K562 (cell line): ENCODE measurements around the gene DPRX. TPM values are rescaled to one million over a fixed set of nuclear protein-coding genes. Genes with fewer than 3 reads are reported as not detected.

ENCODE experiments used
- ATAC-seq: fragments of 200-7000 bp; cut with Tn5 transposase; 3 replicates; pipeline ENCODE4 v1.9.1; 2020; ENCODE audit warnings: moderate library complexity
- BruUV-seq: library from RNA; stranded (reverse); fragments of 400-500 nt; replicated peaks from 2 replicates; lab custom pipeline; 2021; lab: Mats Ljungman, UMichigan
- CTCF ChIA-PET: fragments of 300-600 bp; formaldehyde crosslinking; extraction: SDS; loops from one replicate; lab custom pipeline; 2021; ENCODE audit warnings: low intra/inter-chr PET ratio; lab: Yijun Ruan, JAX
- POLR2A ChIA-PET: fragments of 300-600, 350-650 bp; sonication (Branson Sonifier 250); formaldehyde crosslinking; extraction: SDS; loops from one replicate; lab custom pipeline; 2021; ENCODE audit warnings: antibody characterized with exemption, inconsistent platforms; lab: Yijun Ruan, JAX
- DNase-seq, 4 experiments: peaks; one replicate each; pipeline versions ENCODE4 v3.0.0 to v3.0.0-alpha.2; 2011 to 2018; ENCODE audit warnings: low spot score in 3 of 4, mixed read lengths in 3 of 4; ENCODE audit errors: extremely low read depth in 1 of 4
- FAIRE-seq: peaks from 2 replicates; lab custom pipeline; 2011; peaks lifted over from hg19 to GRCh38; lab: Jason Lieb, UNC
- H2AFZ ChIP-seq: 2 replicates; pipeline ENCODE4 v1.6.0; 2011; ENCODE audit warnings: low read depth, low read length, control low read depth, inconsistent platforms
- H3K27ac ChIP-seq: fragments of 200-600 bp; 3 replicates; pipeline ENCODE4 v1.8.0; 2011; ENCODE audit warnings: low read depth, mild to moderate bottlenecking, control low read depth, inconsistent platforms, low read length, moderate library complexity, mixed read lengths; ENCODE audit errors: extremely low read depth
- H3K27me3 ChIP-seq, 2 experiments: fragments of 300-600 bp in 1 of 2; 2 replicates in 1 of 2; 3 replicates in 1 of 2; pipeline versions ENCODE4 v1.6.0 to v1.8.0; 2011; ENCODE audit warnings: inconsistent platforms in 2 of 2, low read length in 2 of 2, mild to moderate bottlenecking in 1 of 2, mixed read lengths in 1 of 2, moderate library complexity in 1 of 2; ENCODE audit not compliant: control insufficient read depth in 2 of 2, insufficient read depth in 2 of 2
- H3K36me3 ChIP-seq: fragments of 300-600 bp; 3 replicates; pipeline ENCODE4 v1.8.0; 2011; ENCODE audit warnings: mild to moderate bottlenecking, low read length, inconsistent platforms; ENCODE audit not compliant: control insufficient read depth, insufficient read depth
- H3K4me1 ChIP-seq, 2 experiments: fragments of 200-600 bp in 1 of 2; replicated peaks in 1 of 2; 2 replicates in 1 of 2; 3 replicates in 1 of 2; pipeline versions ENCODE4 v1.5.1 to v1.8.0; 2011; ENCODE audit warnings: inconsistent platforms in 2 of 2, low read length in 2 of 2, mild to moderate bottlenecking in 1 of 2, mixed read lengths in 1 of 2, moderate library complexity in 1 of 2; ENCODE audit not compliant: control insufficient read depth in 2 of 2, insufficient read depth in 2 of 2
- H3K4me2 ChIP-seq: 2 replicates; pipeline ENCODE4 v1.6.1; 2011; ENCODE audit warnings: low read length, control low read depth, inconsistent platforms, mixed read lengths; ENCODE audit not compliant: insufficient read depth
- H3K4me3 ChIP-seq: fragments of 200-600 bp; sonication (generic), shearing (Covaris generic); 2 replicates; pipeline ENCODE4 v1.5.1; 2016; ENCODE audit warnings: control low read depth, inconsistent platforms
- H3K79me2 ChIP-seq: fragments of 200-600 bp; 3 replicates; pipeline ENCODE4 v1.8.0; 2011; ENCODE audit warnings: low read length, inconsistent platforms; ENCODE audit not compliant: control insufficient read depth, insufficient read depth
- H3K9ac ChIP-seq, 2 experiments: 2 replicates each; pipeline versions ENCODE4 v1.6.0 to v1.6.1; 2011; ENCODE audit warnings: low read depth in 2 of 2, low read length in 2 of 2, control low read depth in 1 of 2, inconsistent platforms in 1 of 2, mild to moderate bottlenecking in 1 of 2, mixed read lengths in 1 of 2; ENCODE audit not compliant: insufficient read depth in 1 of 2
- H3K9me1 ChIP-seq: one replicate; pipeline ENCODE4 v1.6.0; 2011; ENCODE audit warnings: inconsistent platforms, mild to moderate bottlenecking, low read length, moderate library complexity; ENCODE audit not compliant: control insufficient read depth, insufficient read depth
- H3K9me3 ChIP-seq: replicated peaks from 2 replicates; pipeline ENCODE4 v1.5.1; 2011; ENCODE audit warnings: low read depth, low read length, inconsistent platforms; ENCODE audit not compliant: control insufficient read depth, insufficient read depth
- H4K20me1 ChIP-seq: replicated peaks from 2 replicates; pipeline ENCODE4 v1.6.1; 2011; ENCODE audit warnings: low read length, inconsistent platforms, mixed read lengths; ENCODE audit not compliant: control insufficient read depth, insufficient read depth
- RUNX1 ChIP-seq: sonication (generic); IDR thresholded peaks from 2 replicates; pipeline ENCODE4 v1.6.1; 2016; ENCODE audit warnings: antibody characterized with exemption, low read depth
- WGBS: fragments of 100-300 bp; shearing (Covaris generic); methylation state at CpG from one replicate; pipeline ENCODE4 v1.1.6; 2016; ENCODE audit warnings: low coverage, mixed read lengths; ENCODE audit not compliant: insufficient coverage; ENCODE audit errors: missing lambda C conversion rate; 5-methylcytosine and 5-hydroxymethylcytosine counted together
- in situ Hi-C: fragments of 300-500 bp; cut with MboI; formaldehyde crosslinking; loops from 4 replicates; pipeline ENCODE4 v1.15.0; 2018; ENCODE audit warnings: inconsistent platforms, mixed read lengths
- intact Hi-C: fragments of 100-400 bp; cut with micrococcal nuclease; formaldehyde crosslinking; loops from 2 replicates; pipeline ENCODE4 v1.14.2; 2022
- polyA plus RNA-seq, 8 experiments: library from polyadenylated mRNA; depleted of rRNA in 4 of 8; stranded (reverse) in 5 of 8; unstranded in 3 of 8; fragments of >200 nt; fragmentation: Nextera tagmentation in 2 of 8; fragmentation: Illumina TruSeq in 1 of 8; extraction: Ambion mirVana in 2 of 8; extraction: Trizol in 1 of 8; gene quantifications; 2 replicates each; pipeline versions ENCODE4 v1.2.1 to v1.2.3, GENCODE V29; 2011 to 2014; ENCODE audit warnings: inconsistent platforms in 1 of 8, missing spikeins in 1 of 8
- total RNA-seq, 7 experiments: library from RNA; depleted of rRNA in 6 of 7; stranded (reverse); fragments of >200 nt in 6 of 7; fragmentation: Illumina TruSeq in 2 of 7; extraction: Trizol in 2 of 7; gene quantifications; 2 replicates each; pipeline versions ENCODE4 v1.2.1 to v1.2.3, GENCODE V29; 2011 to 2021; ENCODE audit warnings: low replicate concordance in 1 of 7
- TF ChIP-seq, protein P1 (sequence below): IDR thresholded peaks from 2 replicates; pipeline ENCODE4 v1.6.1; 2016; ENCODE audit warnings: missing genetic modification characterization, missing compliant biosample characterization

The DPRX gene
- total and polyA plus RNA-seq, 9 of the 15 experiments (the other 6 are each of a cell fraction or from before 2014, with no cell fraction given): not detected

DNA sequence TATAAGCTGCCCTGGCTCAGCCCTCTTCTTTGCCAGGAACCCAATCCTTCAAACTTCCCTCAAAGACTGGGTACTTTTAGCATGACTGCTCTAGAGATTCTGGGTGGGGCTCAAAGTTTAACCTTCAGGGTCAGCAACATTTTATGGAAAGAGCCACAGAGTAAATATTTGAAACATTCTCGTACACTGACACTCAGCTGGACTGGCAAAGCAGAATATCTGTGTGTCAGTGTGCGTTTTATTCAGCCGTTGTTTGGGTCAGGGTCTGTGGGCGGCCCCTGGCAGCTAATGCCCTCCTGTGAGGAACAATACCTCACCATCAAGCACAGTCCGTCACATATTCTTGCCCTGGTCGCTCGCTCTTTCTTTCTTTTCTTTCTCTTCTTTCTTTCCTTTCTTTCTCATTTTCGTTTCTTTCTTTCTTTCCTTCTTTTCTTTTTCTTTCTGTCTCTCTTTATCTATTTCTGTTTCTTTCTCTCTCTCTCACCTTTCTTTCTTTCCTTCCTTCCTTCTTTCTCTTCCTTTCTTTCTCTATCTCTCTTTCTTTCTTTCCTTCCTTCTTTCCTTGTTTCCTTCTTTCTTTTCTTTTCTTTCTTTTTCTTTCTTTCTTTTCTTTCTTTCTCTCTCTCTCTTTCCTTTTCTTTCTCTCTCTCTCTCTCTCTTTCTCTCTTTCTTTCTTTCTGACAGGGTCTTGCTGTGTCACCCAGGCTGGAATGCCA, 10.7 kb downstream of the DPRX start:
- TF ChIP-seq RUNX1: no peak
- TF ChIP-seq, protein P1, sequence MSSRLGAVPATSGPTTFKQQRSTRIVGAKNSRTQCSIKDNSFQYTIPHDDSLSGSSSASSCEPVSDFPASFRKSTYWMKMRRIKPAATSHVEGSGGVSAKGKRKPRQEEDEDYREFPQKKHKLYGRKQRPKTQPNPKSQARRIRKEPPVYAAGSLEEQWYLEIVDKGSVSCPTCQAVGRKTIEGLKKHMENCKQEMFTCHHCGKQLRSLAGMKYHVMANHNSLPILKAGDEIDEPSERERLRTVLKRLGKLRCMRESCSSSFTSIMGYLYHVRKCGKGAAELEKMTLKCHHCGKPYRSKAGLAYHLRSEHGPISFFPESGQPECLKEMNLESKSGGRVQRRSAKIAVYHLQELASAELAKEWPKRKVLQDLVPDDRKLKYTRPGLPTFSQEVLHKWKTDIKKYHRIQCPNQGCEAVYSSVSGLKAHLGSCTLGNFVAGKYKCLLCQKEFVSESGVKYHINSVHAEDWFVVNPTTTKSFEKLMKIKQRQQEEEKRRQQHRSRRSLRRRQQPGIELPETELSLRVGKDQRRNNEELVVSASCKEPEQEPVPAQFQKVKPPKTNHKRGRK (tag): peak; percentile 74; the same call in 1 of the 2 replicates
- peaks cover 2 to 6% of the 10 kb centered on the region in 2 experiments; a peak in 2 of 5 replicates for H3K27me3 ChIP-seq
- ATAC-seq: no peak
- no peak overlapping the region for H3K4me2 ChIP-seq
- BruUV-seq: no TSS peak
- 0% methylated on average over 8 of the region's 8 CpGs for WGBS
- H3K9me1 ChIP-seq: no peaks in the 10 kb centered on the region
- CTCF ChIA-PET: no interaction called here
- no peaks in the 10 kb centered on the region for H3K9me3 ChIP-seq
- no peak overlapping the region for H3K27ac ChIP-seq
- H3K36me3 ChIP-seq: no peaks in the 10 kb centered on the region
- in situ Hi-C loops (no loop called here), intact Hi-C loops (no loop called here)
- H3K4me1 ChIP-seq: no peaks in the 10 kb centered on the region
- H4K20me1 ChIP-seq: no peaks in the 10 kb centered on the region
- H3K9ac ChIP-seq: no peak overlapping the region
- DNase-seq: no peak
- no peaks in the 10 kb centered on the region for H3K79me2 ChIP-seq
- H2AFZ ChIP-seq: no peak overlapping the region
- FAIRE-seq: no peak
- POLR2A ChIA-PET: no interaction called here
- H3K4me3 ChIP-seq: no peak overlapping the region
